ENCODE measurements around the gene SMYD3. TPM values are rescaled to one million over a fixed set of nuclear protein-coding genes. Genes with fewer than 3 reads are reported as not detected.

SMYD3 gene
- total RNA-seq, 1 experiment from 2014 or later, result 17.4 TPM

DNA sequence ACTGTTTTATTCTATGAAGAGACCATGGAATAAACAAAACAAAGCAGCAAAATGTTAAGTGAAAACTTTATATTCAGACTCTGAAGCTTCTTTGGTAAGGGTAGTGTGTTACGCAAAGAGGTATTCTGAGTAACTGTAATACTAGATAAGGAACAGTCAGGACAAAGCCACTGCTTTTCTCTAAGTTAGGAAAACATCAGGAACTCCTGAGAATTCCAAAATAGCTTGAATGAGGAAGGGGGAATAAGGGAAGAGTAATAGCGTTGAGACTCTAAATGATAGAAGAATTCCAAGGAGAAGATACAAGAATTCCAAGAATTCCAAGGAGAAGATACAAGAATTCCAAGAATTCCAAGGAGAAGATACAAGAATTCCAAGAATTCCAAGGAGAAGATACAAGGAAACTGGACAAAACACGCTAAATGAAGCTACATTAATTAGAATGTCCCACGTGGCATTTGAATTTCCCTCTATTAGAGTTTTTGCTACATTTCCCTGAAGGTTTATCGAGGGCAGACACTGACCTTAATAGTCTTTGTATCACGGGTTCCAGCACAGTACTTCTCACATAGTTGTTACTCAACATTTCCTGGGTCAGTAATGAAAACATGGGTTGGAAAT, 71.5 kb downstream of the SMYD3 start:
- intact Hi-C loops (cut with micrococcal nuclease; ENCODE audit: unreplicated experiment) (no loop called here), in situ Hi-C loops (cut with HindIII; ENCODE audit: low pct_unique_long_range_greater_than_20kb, low sequenced_read_pairs) (no loop called here)
- Histone ChIP-seq H3K4me1 (ENCODE audit: control insufficient read depth, insufficient read depth, low read length) (peaks cover 3% of the 10 kb centered on the region; the same call in 1 of the 2 replicates), H3K36me3 (ENCODE audit: control insufficient read depth, insufficient read depth, low read length) (no peaks in the 10 kb centered on the region), H3K27ac (ENCODE audit: low read length) (no peak overlapping the region), H3K4me3 (ENCODE audit: low read depth in 2 of 2, low read length in 2 of 2) (no peak overlapping the region), H3K27me3 (ENCODE audit: control insufficient read depth, insufficient read depth, low read length) (no peaks in the 10 kb centered on the region), H3K9me3 (ENCODE audit: control insufficient read depth, insufficient read depth, low read depth, low read length) (no peaks in the 10 kb centered on the region)
- DNase-seq (ENCODE audit: low read depth, low spot score) (no peak), ATAC-seq (no peak)
- TF ChIP-seq TCF7L2 (IDR thresholded peaks at IDR 0.05; ENCODE audit: low read depth, low read length), result no peak
- TF ChIP-seq, protein P1, sequence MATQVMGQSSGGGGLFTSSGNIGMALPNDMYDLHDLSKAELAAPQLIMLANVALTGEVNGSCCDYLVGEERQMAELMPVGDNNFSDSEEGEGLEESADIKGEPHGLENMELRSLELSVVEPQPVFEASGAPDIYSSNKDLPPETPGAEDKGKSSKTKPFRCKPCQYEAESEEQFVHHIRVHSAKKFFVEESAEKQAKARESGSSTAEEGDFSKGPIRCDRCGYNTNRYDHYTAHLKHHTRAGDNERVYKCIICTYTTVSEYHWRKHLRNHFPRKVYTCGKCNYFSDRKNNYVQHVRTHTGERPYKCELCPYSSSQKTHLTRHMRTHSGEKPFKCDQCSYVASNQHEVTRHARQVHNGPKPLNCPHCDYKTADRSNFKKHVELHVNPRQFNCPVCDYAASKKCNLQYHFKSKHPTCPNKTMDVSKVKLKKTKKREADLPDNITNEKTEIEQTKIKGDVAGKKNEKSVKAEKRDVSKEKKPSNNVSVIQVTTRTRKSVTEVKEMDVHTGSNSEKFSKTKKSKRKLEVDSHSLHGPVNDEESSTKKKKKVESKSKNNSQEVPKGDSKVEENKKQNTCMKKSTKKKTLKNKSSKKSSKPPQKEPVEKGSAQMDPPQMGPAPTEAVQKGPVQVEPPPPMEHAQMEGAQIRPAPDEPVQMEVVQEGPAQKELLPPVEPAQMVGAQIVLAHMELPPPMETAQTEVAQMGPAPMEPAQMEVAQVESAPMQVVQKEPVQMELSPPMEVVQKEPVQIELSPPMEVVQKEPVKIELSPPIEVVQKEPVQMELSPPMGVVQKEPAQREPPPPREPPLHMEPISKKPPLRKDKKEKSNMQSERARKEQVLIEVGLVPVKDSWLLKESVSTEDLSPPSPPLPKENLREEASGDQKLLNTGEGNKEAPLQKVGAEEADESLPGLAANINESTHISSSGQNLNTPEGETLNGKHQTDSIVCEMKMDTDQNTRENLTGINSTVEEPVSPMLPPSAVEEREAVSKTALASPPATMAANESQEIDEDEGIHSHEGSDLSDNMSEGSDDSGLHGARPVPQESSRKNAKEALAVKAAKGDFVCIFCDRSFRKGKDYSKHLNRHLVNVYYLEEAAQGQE (IDR thresholded peaks at IDR 0.05; ENCODE audit: insufficient read depth in 1 of 2, low read depth in 2 of 2, low read length in 1 of 2), result no peak
- TF ChIP-seq POLR2AphosphoS5 (IDR thresholded peaks at IDR 0.05; ENCODE audit: low read depth, low read length), result no peak
- ChIA-PET CTCF (no interaction called here), POLR2A (no interaction called here)
- no TSS peak for BruUV-seq (replicated peaks)

DNA sequence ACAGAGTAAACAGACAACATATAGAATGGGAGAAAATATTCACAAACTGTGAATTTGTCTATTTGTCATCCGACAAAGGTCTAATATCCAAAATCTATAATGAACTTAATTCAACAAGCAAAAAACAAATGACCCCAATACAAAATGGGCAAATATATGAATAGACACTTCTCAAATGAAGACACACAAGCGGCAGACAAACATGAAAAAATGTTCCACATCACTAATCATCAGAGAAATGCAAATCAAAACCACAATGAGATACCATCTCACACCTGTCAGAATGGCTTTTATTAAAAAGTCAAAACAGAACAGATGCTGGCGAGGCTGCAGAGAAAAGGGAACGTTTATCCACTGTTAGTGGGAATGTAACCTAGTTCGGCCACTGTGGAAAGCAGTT, 72.7 kb downstream of the SMYD3 start:
- no peak overlapping the region for H3K27ac ChIP-seq (ENCODE audit: low read length)

More for the DNA sequence above, 72.7 kb downstream of the SMYD3 start:
- no peak for DNase-seq (ENCODE audit: low read depth, low spot score)
- ATAC-seq, result no peak
- no peak overlapping the region for H3K4me3 ChIP-seq (ENCODE audit: low read depth in 2 of 2, low read length in 2 of 2)
- TF ChIP-seq POLR2AphosphoS5 (IDR thresholded peaks at IDR 0.05; ENCODE audit: low read depth, low read length), result no peak
- TF ChIP-seq SIN3A (IDR thresholded peaks at IDR 0.05; ENCODE audit: borderline replicate concordance, insufficient read depth, low read depth, low read length), result no peak
- TF ChIP-seq, protein P2, sequence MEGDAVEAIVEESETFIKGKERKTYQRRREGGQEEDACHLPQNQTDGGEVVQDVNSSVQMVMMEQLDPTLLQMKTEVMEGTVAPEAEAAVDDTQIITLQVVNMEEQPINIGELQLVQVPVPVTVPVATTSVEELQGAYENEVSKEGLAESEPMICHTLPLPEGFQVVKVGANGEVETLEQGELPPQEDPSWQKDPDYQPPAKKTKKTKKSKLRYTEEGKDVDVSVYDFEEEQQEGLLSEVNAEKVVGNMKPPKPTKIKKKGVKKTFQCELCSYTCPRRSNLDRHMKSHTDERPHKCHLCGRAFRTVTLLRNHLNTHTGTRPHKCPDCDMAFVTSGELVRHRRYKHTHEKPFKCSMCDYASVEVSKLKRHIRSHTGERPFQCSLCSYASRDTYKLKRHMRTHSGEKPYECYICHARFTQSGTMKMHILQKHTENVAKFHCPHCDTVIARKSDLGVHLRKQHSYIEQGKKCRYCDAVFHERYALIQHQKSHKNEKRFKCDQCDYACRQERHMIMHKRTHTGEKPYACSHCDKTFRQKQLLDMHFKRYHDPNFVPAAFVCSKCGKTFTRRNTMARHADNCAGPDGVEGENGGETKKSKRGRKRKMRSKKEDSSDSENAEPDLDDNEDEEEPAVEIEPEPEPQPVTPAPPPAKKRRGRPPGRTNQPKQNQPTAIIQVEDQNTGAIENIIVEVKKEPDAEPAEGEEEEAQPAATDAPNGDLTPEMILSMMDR (IDR thresholded peaks at IDR 0.05), result no peak
- no peak for TF ChIP-seq TCF7L2 (IDR thresholded peaks at IDR 0.05; ENCODE audit: low read depth, low read length)
- TF ChIP-seq, protein P1 (IDR thresholded peaks at IDR 0.05; ENCODE audit: insufficient read depth in 1 of 2, low read depth in 2 of 2, low read length in 1 of 2), result no peak
- ChIA-PET POLR2A (no interaction called here), CTCF (no interaction called here)
- in situ Hi-C loops (cut with HindIII; ENCODE audit: low pct_unique_long_range_greater_than_20kb, low sequenced_read_pairs), result no loop called here
- H3K9me3 ChIP-seq (ENCODE audit: control insufficient read depth, insufficient read depth, low read depth, low read length), result no peaks in the 10 kb centered on the region
- peaks cover 3% of the 10 kb centered on the region; the same call in 1 of the 2 replicates for H3K4me1 ChIP-seq (ENCODE audit: control insufficient read depth, insufficient read depth, low read length)
- intact Hi-C loops (cut with micrococcal nuclease; ENCODE audit: unreplicated experiment), result no loop called here
- no TSS peak for BruUV-seq (replicated peaks)
- no peaks in the 10 kb centered on the region for H3K36me3 ChIP-seq (ENCODE audit: control insufficient read depth, insufficient read depth, low read length)
- no peaks in the 10 kb centered on the region for H3K27me3 ChIP-seq (ENCODE audit: control insufficient read depth, insufficient read depth, low read length)

Data from Panc1 (cell line).